Ishikawa (cell line): ENCODE data around the gene TGFBI.

Source experiments
- CEBPB ChIP-seq: IDR thresholded peaks from 2 replicates; pipeline ENCODE4 v1.6.1; 2012
- CREB1 ChIP-seq: IDR thresholded peaks from 2 replicates; pipeline ENCODE4 v1.6.1; 2012; ENCODE audit warnings: low read depth
- EGR1 ChIP-seq: IDR thresholded peaks from 2 replicates; pipeline ENCODE4 v1.6.1; 2012
- EP300 ChIP-seq: IDR thresholded peaks from 2 replicates; pipeline ENCODE4 v1.6.1; 2012; ENCODE audit warnings: borderline replicate concordance
- FOXM1 ChIP-seq: IDR thresholded peaks from 2 replicates; pipeline ENCODE4 v1.6.1; 2012; ENCODE audit warnings: low read depth, borderline replicate concordance
- MAX ChIP-seq: IDR thresholded peaks from 2 replicates; pipeline ENCODE4 v1.6.1; 2012
- NFIC ChIP-seq: IDR thresholded peaks from 2 replicates; pipeline ENCODE4 v1.6.1; 2012
- RAD21 ChIP-seq: IDR thresholded peaks from 2 replicates; pipeline ENCODE4 v1.6.1; 2012; ENCODE audit warnings: low read depth
- REST ChIP-seq: IDR thresholded peaks from 2 replicates; pipeline ENCODE4 v1.6.1; 2012; ENCODE audit warnings: low read depth, mild to moderate bottlenecking
- TAF1 ChIP-seq: IDR thresholded peaks from 2 replicates; pipeline ENCODE4 v1.6.1; 2012; ENCODE audit warnings: low read depth, mild to moderate bottlenecking
- TEAD4 ChIP-seq: IDR thresholded peaks from 2 replicates; pipeline ENCODE4 v1.6.1; 2012
- USF1 ChIP-seq: IDR thresholded peaks from 2 replicates; pipeline ENCODE4 v1.6.1; 2012
- YY1 ChIP-seq: IDR thresholded peaks from 2 replicates; pipeline ENCODE4 v1.6.1; 2012; ENCODE audit warnings: low read depth
- ZBTB7A ChIP-seq: IDR thresholded peaks from 2 replicates; pipeline ENCODE4 v1.6.1; 2012; ENCODE audit warnings: low read depth

The TGFBI gene

GRCh38 chr5:136079195-136079985, 50.6 kb downstream of the TGFBI start:
- TF ChIP-seq USF1 (no peak), CEBPB (no peak), RAD21 (no peak)

DNA sequence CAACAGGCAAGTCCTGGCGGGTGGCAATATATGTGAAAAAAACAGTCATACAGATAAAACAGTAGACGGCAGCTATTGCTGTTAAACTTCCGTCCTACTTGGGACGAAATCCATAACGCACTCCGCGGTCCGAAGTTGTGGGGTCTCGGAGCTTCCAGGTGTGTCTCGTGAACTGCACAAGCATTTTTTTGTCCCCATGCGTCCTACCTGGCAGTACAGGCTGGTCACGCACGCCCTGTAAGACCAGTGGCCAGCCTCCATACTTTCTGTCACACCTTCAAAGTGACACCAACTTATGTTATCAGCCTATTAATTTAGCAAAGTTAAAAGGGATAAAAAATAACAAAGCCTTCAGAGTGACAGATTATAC, 51.3 kb downstream of the TGFBI start:
- TF ChIP-seq RAD21, result no peak
- no peak for TF ChIP-seq ZBTB7A
- no peak for TF ChIP-seq NFIC
- TF ChIP-seq TEAD4, result no peak
- TF ChIP-seq YY1, result no peak

DNA sequence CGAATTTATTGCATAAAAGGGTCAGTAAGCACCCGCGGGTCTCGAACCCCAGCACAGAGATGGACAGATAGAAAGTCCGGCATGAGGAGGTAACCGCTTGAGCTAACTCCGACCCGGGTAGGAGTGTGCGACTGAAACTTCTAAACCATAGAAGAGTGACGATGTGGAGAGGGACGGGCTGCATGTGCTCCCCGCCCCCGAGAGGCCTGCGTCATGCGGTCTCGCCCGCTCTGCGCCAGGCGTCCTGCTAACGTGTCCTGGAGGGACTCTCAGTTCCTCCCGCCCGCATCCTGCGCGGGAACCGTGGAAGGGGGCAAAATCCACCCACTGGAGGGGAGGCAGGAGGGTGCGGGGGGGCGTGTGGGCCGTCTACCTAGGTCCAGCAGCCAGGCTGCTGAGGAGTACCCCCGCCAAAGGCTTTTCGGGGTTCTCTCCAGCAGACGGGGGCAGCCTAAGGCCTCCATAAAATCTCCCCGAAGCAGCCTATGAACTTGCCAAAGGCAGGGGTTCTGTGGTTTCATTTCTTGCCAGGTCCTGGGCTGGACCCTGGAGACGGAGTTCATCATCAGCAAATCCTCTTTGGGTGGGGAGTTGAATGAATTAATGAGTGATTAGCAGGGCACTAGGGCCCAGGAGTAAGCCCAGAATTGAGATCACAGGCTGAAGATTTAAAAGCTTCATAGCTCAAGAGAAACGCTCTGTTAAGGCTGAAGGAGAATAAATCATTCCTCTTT, 51.9 kb downstream of the TGFBI start:
- TF ChIP-seq TEAD4 (peak; percentile 77), CREB1 (peak; percentile 45; the same call in 1 of the 2 replicates), TAF1 (no peak), MAX (peak; percentile 66; the same call in 1 of the 2 replicates)

GRCh38 chr5:136081217-136081591, 52.4 kb downstream of the TGFBI start:
- no peak for TF ChIP-seq NFIC
- TF ChIP-seq EGR1, result no peak
- no peak for TF ChIP-seq YY1
- no peak for TF ChIP-seq REST
- no peak for TF ChIP-seq FOXM1
- no peak for TF ChIP-seq CEBPB
- no peak for TF ChIP-seq ZBTB7A
- no peak for TF ChIP-seq MAX
- no peak for TF ChIP-seq EP300
- no peak for TF ChIP-seq TEAD4

DNA sequence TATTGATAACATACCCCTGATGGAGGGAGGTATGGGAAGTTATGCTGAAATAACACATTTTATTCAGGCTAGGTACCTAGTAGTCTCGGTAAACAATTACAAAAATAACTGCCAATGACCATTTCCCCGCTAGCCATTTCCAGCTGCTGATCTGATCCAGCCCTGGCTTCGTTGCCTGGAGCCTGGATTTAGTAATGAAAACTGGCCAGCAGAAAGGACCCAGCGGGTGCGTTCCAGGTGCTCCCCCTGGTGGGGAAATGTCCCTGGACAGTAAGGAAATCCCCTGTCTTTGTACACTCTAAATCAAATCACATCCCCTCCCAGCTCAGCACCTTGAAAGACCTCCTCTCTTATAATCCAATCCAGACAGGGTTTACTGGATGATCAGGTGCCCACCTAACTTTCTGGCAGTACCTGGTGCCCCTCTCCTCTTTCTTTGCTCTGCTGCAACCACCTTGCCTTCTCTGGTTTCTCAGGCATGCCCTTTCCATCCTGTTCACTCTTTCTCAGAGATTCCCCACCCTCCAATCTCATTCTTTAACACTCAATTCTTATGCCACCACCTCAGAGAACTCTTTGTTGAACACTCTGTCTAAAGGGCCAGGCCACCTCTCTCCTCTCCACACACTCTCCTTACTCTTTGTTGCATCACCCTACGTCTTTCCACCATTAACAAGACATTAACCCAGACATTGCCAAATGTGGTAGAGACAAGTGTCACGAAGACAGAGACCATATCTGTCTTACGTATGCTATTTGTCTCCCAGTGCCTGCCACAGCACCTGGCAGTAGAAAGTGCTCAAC, 53.8 kb downstream of the TGFBI start:
- TF ChIP-seq CREB1 (no peak), RAD21 (peak; percentile 81)

- no peak for TF ChIP-seq CREB1
- TF ChIP-seq FOXM1, result no peak
- no peak for TF ChIP-seq RAD21
- TF ChIP-seq USF1, result no peak
- no peak for TF ChIP-seq MAX
- TF ChIP-seq EP300, result no peak
- no peak for TF ChIP-seq NFIC
- TF ChIP-seq TAF1, result no peak
- TF ChIP-seq TEAD4, result no peak
These were observed 55.9 kb downstream of the TGFBI start for GRCh38 chr5:136084698-136085097.

GRCh38 chr5:136086783-136087566, 58.2 kb downstream of the TGFBI start:
- no peak for TF ChIP-seq ZBTB7A
